HL-60 (cell line): ENCODE measurements around the gene EYS.
"Not testable (repeated sequence)": the region's sequence is repeated elsewhere in the genome, so short reads cannot be mapped to it uniquely, and the experiment has no call there.

Source experiments
- GABPA ChIP-seq: IDR thresholded peaks from 2 replicates; pipeline ENCODE4 v1.6.1; 2012; ENCODE audit warnings: low read depth
- TF ChIP-seq, protein P1 (sequence below): IDR thresholded peaks from one replicate; pipeline ENCODE4 v1.5.1; 2011; ENCODE audit warnings: low read length, control low read depth, inconsistent platforms; ENCODE audit not compliant: insufficient read depth

DNA sequence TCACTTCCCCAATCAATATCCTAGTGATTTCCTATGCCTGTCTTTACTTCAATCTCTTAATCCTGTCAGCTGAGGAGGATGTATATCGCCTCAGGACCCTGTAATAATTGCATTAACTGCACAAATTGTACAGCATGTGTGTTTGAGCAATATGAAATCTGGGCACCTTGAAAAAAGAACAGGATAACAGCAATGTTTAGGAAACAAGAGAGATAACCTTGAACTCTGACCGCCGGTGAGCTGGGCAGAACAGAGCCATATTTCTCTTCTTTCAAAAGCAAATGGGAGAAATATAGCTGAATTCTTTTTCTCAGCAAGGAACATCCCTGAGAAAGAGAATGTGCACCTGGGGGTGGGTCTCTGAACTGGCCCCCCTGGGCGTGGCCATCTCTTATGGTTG lies 704.1 kb downstream of the EYS start:
- TF ChIP-seq GABPA = not testable (repeated sequence)
- TF ChIP-seq, protein P1, sequence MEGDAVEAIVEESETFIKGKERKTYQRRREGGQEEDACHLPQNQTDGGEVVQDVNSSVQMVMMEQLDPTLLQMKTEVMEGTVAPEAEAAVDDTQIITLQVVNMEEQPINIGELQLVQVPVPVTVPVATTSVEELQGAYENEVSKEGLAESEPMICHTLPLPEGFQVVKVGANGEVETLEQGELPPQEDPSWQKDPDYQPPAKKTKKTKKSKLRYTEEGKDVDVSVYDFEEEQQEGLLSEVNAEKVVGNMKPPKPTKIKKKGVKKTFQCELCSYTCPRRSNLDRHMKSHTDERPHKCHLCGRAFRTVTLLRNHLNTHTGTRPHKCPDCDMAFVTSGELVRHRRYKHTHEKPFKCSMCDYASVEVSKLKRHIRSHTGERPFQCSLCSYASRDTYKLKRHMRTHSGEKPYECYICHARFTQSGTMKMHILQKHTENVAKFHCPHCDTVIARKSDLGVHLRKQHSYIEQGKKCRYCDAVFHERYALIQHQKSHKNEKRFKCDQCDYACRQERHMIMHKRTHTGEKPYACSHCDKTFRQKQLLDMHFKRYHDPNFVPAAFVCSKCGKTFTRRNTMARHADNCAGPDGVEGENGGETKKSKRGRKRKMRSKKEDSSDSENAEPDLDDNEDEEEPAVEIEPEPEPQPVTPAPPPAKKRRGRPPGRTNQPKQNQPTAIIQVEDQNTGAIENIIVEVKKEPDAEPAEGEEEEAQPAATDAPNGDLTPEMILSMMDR = not testable (repeated sequence)
